Measurements from ENCODE around the gene UBAP1L. TPM values are rescaled to one million over a fixed set of nuclear protein-coding genes. Genes with fewer than 3 reads are reported as not detected.
A peak's percentile ranks its signal among the peaks of the same experiment; 100 is the strongest.

Gene UBAP1L
- total RNA-seq, 2 donors from 2014 or later: 1.9 to 8.5 TPM

DNA sequence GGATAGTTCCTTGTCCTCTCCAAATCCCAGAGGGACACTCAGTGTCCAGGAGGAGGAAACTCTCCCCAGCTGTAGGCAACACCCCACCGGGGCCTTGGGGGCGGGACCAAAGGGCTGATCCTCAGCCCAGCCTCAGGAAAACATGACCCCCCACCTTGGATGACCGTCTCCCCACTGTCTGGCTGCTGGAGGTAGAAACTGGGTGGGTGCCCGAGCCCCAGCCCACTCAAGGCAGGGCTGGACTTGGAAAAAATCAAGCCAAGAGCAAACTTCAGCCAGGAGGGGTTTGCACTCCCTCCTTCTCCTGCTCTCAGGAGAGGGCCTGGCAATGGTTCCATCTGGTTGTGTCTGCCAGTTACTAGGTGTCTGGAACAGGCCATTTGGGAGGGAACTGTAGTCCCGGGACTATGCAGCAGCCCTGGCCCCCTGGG lies 43.6 kb downstream of the UBAP1L start:
- Histone ChIP-seq H3K9me3 (no peaks in the 10 kb centered on the region), H3K27ac (peak overlapping the region; percentile 36 to 53), H3K36me3 (no peaks in the 10 kb centered on the region), H3K4me3 (no peak overlapping the region), H3K4me1 (replicated peaks) (no peaks in the 10 kb centered on the region), H3K27me3 (replicated peaks; ENCODE audit: insufficient read depth) (peaks cover 2% of the 10 kb centered on the region)
- TF ChIP-seq POLR2A (IDR thresholded peaks at IDR 0.05) (no peak), POLR2AphosphoS5 (IDR thresholded peaks at IDR 0.05) (peak; percentile 7)
- TF ChIP-seq, protein P1, sequence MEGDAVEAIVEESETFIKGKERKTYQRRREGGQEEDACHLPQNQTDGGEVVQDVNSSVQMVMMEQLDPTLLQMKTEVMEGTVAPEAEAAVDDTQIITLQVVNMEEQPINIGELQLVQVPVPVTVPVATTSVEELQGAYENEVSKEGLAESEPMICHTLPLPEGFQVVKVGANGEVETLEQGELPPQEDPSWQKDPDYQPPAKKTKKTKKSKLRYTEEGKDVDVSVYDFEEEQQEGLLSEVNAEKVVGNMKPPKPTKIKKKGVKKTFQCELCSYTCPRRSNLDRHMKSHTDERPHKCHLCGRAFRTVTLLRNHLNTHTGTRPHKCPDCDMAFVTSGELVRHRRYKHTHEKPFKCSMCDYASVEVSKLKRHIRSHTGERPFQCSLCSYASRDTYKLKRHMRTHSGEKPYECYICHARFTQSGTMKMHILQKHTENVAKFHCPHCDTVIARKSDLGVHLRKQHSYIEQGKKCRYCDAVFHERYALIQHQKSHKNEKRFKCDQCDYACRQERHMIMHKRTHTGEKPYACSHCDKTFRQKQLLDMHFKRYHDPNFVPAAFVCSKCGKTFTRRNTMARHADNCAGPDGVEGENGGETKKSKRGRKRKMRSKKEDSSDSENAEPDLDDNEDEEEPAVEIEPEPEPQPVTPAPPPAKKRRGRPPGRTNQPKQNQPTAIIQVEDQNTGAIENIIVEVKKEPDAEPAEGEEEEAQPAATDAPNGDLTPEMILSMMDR (IDR thresholded peaks at IDR 0.05): no peak
- intact Hi-C loops (cut with DNase I): no loop called here
- no peak for DNase-seq (ENCODE audit: low spot score)
- WGBS: 36% methylated on average over 5 of the region's 5 CpGs

DNA sequence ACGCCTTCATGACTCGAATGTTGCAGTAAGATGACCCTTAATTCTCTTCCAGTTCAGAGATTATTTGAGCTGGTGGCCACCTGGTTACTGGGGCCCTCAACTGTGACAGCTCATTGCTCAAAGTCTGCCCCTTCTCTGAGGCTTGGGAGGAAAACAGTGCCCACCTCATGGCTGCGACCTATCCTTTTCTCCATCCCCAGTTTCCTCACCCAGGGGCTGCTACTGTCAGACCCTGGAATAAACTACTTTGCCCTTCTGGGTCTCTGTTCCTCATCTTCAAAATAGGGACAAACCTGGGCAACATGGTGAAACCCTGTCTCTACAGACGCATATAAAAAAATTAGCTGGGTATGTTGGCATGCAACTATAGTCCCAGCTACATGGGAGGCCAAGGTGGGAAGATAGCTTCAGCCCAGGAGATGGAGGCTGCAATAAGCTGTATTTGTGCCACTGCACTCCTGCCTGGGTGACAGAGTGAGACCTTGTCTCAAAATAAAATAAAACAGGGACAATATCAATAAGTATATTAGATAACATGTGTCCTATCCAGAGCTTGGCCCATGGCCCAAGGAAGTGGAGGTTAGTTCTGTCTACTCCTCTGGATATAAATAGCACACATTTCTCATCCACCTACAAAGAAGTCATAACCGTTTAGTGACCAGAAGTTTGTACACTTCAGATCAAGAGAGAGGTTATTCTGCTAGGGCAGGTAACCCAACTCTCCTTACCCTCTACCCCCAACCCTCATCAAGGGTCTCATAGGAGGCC lies 45.0 kb downstream of the UBAP1L start:
- DNase-seq (ENCODE audit: low spot score): no peak
- 73% methylated on average over 5 of the region's 5 CpGs for WGBS
- H3K36me3 ChIP-seq: no peaks in the 10 kb centered on the region
- intact Hi-C loops (cut with DNase I): no loop called here
- H3K9me3 ChIP-seq: no peaks in the 10 kb centered on the region
- peak overlapping the region; percentile 36 to 53 for H3K27ac ChIP-seq
- H3K27me3 ChIP-seq (replicated peaks; ENCODE audit: insufficient read depth): peaks cover 2% of the 10 kb centered on the region
- TF ChIP-seq, protein P1 (IDR thresholded peaks at IDR 0.05): no peak
- no peak for TF ChIP-seq POLR2AphosphoS5 (IDR thresholded peaks at IDR 0.05)
- no peak overlapping the region for H3K4me3 ChIP-seq
- no peaks in the 10 kb centered on the region for H3K4me1 ChIP-seq (replicated peaks)

GRCh38 chr15:65069179-65069578 lies 45.8 kb downstream of the UBAP1L start:
- 53% methylated on average over 1 of the region's 1 CpG for WGBS
- no peak for DNase-seq (ENCODE audit: low spot score)
- H3K27me3 ChIP-seq (replicated peaks; ENCODE audit: insufficient read depth): peaks cover 2% of the 10 kb centered on the region
- intact Hi-C loops (cut with DNase I): no loop called here
- TF ChIP-seq, protein P1 (IDR thresholded peaks at IDR 0.05): no peak
- TF ChIP-seq POLR2AphosphoS5 (IDR thresholded peaks at IDR 0.05): peak; percentile 32
- TF ChIP-seq POLR2A (IDR thresholded peaks at IDR 0.05): no peak
- H3K27ac ChIP-seq: peak overlapping the region; percentile 78 to 87
- H3K4me3 ChIP-seq: no peak overlapping the region
- H3K9me3 ChIP-seq: no peaks in the 10 kb centered on the region
- no peaks in the 10 kb centered on the region for H3K4me1 ChIP-seq (replicated peaks)
- no peaks in the 10 kb centered on the region for H3K36me3 ChIP-seq

DNA sequence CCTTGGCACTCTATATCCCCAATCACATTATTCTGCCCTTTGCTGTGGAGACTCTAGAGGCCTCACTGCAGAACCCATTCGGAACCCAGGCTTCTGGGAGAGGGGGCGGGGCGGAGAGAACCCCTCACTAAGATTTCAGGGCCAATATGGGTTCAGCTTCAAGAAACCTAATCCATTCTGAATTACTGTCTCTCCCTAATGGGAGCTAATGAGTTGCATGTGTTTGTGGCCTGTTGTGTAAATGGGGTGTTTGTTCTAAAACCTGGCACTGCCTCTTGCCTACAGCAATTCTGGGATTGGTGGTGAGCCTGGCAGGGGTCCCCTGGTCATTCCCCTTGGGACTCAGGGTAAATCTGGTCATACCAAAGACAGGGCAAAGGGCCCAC lies 46.6 kb downstream of the UBAP1L start:
- Histone ChIP-seq H3K27me3 (replicated peaks; ENCODE audit: insufficient read depth) (peaks cover 2% of the 10 kb centered on the region), H3K4me3 (peak overlapping the region; percentile 42 to 48), H3K9me3 (no peaks in the 10 kb centered on the region), H3K27ac (peak overlapping the region; percentile 78 to 87), H3K4me1 (replicated peaks) (no peaks in the 10 kb centered on the region), H3K36me3 (no peaks in the 10 kb centered on the region)
- 75% methylated on average over 3 of the region's 3 CpGs for WGBS
- no peak for DNase-seq (ENCODE audit: low spot score)
- intact Hi-C loops (cut with DNase I): no loop called here
- no peak for TF ChIP-seq POLR2AphosphoS5 (IDR thresholded peaks at IDR 0.05)
- no peak for TF ChIP-seq POLR2A (IDR thresholded peaks at IDR 0.05)
- TF ChIP-seq, protein P1 (IDR thresholded peaks at IDR 0.05): no peak

Measured in prostate gland (tissue), 2 donors.